GM19238 (cell line): Measurements from ENCODE around the gene FBL.

ENCODE experiments used
- DNase-seq: peaks from one replicate; pipeline ENCODE4 v3.0.0; 2011; ENCODE audit warnings: low spot score; ENCODE audit not compliant: insufficient read length

Gene FBL

DNA sequence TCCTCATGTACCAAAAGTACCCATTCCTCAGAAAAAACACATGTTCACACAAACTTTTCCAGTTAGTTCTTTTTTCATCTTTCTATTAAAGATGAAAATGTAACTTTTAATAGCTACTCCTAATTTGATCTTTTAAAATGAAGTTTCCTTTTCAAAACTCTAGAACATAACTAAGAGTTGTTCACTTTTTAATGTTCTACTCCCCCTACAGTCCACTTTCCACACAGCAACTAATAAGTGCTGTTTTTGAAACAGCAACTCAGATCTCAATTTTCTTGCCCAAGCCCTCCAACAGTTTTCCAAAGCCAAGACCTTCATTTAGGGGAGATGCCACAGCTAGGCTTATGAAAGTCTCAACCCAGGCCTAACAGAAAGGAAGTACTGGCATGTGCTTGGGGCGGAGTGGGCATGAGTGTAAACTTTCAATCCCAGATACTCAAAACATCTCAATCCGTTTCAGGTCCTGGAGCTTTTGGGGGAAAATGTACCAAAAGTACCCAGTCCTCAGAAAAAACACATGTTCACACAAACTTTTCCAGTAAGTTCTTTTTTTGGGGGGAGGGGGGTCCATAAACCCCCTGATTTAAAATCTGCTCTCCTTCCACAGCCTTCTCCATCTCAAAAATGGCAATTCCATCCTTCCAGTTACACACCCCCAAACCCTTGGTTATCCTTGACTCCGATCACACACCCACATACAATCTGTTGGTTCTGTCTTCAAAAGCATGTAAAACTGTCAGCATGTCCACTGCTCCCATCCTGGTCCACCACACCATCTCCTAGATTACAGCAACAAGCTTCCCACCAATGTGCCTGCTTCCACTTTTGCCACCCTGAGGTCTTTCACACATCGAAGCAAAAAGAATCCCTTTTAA, 2.0 kb downstream of the FBL start:
- DNase-seq, result no peak

DNA sequence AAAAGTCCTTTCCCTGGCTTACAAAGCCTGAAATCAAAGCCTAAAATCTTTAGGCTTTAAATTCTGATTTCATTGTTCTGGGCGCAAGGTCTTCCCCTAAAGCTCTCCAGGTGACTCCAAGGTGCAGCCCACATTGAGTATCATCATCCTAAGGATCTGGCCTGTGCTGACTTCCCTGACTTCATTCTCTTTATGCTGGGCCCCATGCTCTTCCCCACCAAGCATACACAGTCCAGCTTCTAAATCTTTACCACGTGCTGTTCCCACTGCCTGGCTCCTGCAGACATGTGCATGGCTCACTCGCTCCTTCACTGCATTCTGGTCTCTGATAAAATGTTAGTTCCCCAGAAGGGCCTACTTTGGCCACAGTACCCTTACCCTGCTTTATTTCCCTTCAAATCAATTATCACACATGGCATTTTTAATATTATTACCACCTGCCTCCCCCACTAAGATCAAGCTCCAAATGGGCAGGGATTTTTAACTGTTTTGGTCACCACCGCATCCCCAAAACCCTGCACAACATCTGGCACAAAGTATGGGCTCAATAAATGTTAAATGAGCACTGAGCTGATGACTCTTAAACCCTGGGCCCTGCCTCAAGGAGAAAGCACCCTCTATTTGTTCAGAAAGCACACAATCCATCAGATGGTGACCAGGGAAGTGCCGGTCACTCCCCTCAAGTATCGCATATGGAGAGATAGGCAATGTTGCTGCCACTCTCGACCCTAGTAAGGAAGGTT, 3.3 kb downstream of the FBL start:
- DNase-seq, result no peak

GRCh38 chr19:39841041-39841440, 5.1 kb downstream of the FBL start:
- DNase-seq, result no peak

DNA sequence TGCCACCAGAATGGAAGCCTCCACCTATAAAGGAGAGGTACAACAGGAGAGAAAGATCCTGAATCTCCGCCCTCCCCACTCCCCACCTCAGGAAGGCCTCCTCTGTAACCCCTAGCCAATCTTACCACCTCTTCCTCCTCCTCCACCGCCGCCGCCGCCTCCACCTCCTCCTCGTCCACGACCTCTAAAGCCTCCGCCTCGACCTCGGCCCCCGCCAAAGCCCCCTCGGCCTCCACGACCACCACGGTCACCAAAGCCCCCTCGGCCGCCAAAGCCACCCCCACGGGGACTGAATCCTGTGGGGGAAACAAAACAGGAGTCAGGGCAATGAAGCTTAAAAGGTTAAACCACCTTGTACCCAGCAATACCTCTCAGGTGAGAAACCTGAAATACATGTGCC, 5.7 kb downstream of the FBL start:
- no peak for DNase-seq

DNA sequence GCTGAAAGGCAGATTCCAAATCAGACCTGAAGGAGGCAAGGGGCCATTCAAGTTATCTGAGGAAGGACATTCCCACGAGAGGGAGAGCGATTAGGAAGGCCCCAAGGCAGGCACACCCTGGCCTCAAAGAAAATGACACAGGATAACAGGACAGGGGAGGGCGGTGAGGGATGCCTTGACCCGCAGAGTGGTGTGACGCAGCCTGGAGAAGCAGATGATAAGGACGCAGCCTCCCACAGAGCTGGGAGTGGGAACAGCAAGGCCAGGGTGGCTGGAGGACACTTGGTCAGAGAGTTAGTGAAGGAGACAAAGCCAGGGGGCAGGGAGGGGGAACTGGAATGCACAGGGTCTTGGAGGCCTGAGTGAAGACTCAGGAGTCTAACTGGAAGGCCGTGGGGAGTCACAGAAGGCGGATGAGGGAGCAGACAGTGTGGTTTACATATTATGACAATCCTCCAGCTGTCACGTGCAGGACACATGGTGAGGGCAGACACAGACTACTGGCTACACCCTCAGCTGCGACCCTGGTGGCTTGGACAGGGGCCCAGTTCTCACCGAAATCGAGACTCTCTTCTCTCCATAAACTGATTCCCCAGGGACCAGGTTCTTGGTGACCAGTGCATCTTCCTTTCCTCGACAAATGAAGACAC, 6.4 kb downstream of the FBL start:
- no peak for DNase-seq

- no peak for DNase-seq
These were observed 7.6 kb downstream of the FBL start for GRCh38 chr19:39838569-39838968.

DNA sequence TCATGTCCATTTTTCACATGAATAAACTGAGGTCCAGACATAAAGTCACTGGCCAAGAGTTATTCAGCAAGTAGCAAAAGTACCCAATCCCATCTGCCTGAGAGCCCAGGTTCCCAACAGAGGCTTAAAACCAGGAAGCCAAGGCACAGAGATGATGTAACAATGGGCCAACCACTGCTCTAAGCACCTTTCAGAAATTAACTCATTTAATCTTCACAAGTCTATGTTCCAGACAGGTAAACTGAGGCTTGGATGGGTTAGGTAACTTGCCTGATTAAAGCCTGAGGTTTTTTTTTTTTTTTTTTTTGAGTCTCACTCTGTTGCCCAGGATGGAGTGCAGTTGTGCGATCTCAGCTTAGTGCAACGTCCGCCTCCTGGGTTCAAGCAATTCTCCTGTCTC, 8.2 kb downstream of the FBL start:
- DNase-seq, result no peak

DNA sequence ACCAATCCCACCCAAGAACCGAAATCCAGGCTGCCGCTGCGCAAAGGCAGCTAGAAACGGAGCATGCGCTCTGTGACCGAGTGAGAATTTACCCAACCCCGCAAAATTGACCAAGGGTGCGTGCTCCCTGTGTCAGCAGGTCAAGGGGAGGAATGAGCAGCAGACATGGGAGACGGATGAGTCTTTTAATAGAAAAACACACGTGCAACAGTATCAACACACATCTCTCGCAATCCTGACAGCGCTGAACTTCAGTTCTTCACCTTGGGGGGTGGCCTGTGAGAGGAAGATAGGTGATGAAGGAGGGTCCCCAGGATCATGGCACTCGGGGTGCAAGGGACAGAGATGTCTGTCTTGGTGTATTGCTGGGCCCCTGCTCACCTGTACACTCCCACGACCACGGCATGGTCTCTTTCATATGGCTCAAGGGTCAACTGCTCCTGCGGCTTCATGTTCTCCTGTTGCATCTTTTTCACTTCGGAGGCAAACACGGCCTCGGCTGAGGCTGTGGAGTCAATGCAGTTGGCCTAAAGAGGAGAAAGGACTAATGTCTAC, 11.8 kb downstream of the FBL start:
- no peak for DNase-seq

GRCh38 chr19:39833464-39834286, 12.5 kb downstream of the FBL start, which contains the start of gene DYRK1B:
Gene DYRK1B (minus strand): TSS chr19:39834162. CDS start chr19:39831867, 2,295 bp downstream.
- DNase-seq, result peak; percentile 99

DNA sequence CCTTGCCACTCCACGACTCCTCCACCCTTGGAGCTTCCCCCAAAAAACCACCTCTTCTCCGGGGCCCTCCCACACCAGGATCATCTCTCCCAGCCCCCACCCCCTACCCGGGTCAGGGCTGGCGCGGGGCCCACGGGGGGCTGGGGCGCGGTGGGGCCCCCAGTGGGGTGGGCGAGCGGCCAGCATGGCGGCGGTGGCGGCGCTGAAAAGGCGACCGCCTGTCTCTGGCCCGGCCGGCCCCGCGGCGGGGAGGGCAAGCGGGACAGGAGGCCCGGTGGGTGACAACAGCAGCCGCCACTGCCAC, 13.1 kb downstream of the FBL start:
- no peak for DNase-seq

DNA sequence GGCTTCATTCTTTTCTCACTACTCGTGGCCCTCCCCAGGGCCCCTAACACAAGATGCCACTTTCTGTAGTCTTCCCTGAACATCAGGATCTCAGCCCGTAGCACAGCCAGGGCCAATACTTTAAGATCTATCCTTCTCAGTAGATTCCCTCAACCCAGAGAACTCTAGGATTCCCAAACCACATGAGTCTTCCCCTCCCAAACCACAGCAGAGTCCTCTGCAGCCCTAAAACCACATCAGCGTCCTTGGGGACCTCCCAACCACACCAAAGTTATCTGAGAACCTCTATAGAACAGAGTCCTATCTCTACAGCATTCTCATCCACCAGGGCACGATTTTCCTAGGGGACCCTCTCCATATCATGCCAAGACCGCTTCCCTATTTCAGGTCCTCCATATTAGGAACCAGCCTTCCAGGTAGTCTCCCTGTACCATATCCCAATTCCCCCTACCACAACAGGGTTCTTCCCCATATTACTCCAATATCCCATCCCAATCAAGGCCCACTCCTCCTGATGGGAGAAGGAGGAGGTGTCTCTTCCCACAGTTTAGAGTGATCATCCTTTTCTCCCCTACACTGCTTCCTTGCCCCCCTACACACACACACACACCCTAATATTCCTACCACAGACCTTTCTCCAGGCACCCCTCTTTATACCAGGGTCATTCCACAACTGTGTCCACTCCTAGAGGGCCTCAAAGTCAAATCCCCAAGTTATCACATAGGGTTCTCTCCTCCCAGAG, 13.7 kb downstream of the FBL start:
- DNase-seq, result no peak

GRCh38 chr19:39831679-39832078, 14.5 kb downstream of the FBL start:
- no peak for DNase-seq

- no peak for DNase-seq
These were observed 15.3 kb downstream of the FBL start for GRCh38 chr19:39830847-39831246.

GRCh38 chr19:39830406-39830805, 15.8 kb downstream of the FBL start:
- DNase-seq, result no peak

- DNase-seq, result no peak
These were observed 16.4 kb downstream of the FBL start for GRCh38 chr19:39829702-39830275.

DNA sequence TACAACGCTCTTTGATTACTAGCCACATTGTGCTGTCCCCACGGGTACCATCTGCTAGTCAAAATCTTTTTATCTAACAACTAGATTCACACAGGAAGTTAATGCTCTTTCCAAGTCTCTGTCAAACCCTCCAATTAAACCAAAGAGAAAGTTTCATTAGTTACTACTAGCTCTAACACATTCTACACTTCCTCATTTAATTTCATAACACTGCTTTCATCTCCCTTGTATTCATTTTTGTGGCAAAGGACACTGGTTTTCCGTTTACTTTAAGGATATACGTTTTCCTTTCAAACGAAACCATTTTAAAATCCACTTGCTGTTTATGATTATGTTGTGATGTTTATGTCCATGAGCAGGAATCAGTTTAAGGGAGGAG, 17.5 kb downstream of the FBL start:
- DNase-seq, result no peak

DNA sequence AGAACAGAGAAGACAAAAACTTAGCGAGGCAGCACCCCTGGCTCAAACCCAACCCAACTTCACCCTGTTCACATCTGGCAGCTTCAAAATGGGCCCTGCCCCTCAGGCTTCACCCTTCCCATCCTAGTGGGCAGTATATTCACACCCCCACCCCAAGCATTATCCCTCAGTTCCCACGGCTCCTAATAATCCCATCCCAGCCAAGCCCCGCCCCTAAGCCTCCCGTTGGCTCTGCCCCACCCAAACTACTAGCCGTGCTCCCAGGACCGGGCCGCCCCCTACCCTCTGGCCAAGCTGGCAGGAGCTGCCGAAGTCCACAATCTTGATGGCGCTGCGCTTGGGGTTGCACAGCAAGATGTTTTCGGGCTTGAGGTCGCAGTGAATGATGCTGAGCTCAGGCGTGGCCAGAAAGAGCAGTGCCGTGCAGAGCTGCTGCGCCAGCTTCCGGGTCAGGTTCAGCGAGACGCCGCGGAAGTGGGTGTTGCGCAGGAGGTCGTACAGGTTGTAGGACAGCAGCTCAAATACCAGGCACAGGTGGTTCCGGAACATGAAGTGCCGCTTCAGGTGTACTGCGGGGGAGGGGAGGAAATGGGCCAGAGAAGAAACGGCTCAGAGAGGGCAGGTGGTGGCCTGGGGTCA, 18.0 kb downstream of the FBL start:
- no peak for DNase-seq

GRCh38 chr19:39827216-39827615, 19.0 kb downstream of the FBL start:
- DNase-seq, result no peak

DNA sequence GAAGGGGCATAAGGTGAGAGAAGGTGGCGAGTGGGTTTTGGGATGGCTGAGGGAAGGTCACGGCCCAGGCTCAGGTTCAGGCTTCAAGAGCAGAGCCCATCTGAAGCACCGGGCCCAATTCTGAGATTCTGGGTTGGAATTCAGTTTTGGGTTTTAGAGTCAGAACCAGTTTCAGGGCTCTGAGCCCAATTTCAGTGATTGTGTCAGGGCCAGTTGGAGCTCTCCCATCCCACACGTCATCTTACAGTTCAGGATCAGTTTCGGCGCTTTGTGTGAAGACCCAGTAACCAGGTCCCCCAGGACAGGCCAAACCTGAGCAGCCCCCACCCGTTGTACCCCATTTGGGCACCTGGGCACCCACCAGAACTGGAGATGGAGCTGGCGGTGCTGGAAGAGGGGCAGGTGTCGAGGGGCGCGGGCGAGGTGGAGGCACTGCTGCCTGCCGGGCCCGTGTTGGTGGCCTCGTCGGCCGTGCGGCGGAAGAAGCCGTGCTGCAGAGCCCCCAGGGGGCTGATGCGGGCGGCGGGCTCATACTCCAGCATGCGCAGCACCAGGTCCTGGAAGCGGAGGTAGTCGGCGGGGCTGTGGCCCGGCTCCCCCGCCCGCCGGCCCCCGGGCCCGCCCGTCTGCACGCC, 19.8 kb downstream of the FBL start:
- no peak for DNase-seq
